Stimulated activated naive B cell treated with anti-CD40 and anti-IgM and Interleukin-4, amounts not matched to agents 10 μg/mL and 1 μg/mL and 100 μg/mL, for 72 hours (primary cell): ENCODE data around the gene KIAA1958.

Experiments used
- ATAC-seq, 2 donors: fragments of 150-1000 bp; cut with Tn5 transposase; replicated peaks; 2 replicates each; pipeline ENCODE4 v1.10.0; 2021; ENCODE audit warnings: moderate library complexity in 1 of 2
- DNase-seq: peaks from one replicate; pipeline ENCODE4 v3.0.0; 2021
- H3K27ac Mint-ChIP-seq: one replicate; pipeline ENCODE4 v1.8.0; 2022; ENCODE audit warnings: mild to moderate bottlenecking, mixed read lengths
- H3K27me3 Mint-ChIP-seq, 2 donors: one replicate each; pipeline ENCODE4 v1.8.0; 2022; ENCODE audit warnings: mixed read lengths in 2 of 2
- H3K36me3 Mint-ChIP-seq, 2 donors: one replicate each; pipeline ENCODE4 v1.8.0; 2022; ENCODE audit warnings: mixed read lengths in 2 of 2, mild to moderate bottlenecking in 1 of 2
- H3K4me1 Mint-ChIP-seq, 2 donors: one replicate each; pipeline ENCODE4 v1.8.0; 2022; ENCODE audit warnings: mixed read lengths in 2 of 2, mild to moderate bottlenecking in 1 of 2
- H3K4me3 Mint-ChIP-seq, 2 donors: one replicate each; pipeline ENCODE4 v1.8.0; 2022; ENCODE audit warnings: mild to moderate bottlenecking in 2 of 2, mixed read lengths in 2 of 2, moderate library complexity in 1 of 2
- H3K9me3 Mint-ChIP-seq, 2 donors: one replicate each; pipeline ENCODE4 v1.8.0; 2022; ENCODE audit warnings: mixed read lengths in 2 of 2, mild to moderate bottlenecking in 1 of 2

KIAA1958 gene

GRCh38 chr9:112680731-112681402, 194.2 kb downstream of the KIAA1958 start:
- H3K36me3 Mint-ChIP-seq, result peaks cover 15 to 26% of the 10 kb centered on the region in 2 donors
- H3K27me3 Mint-ChIP-seq, result no peaks in the 10 kb centered on the region
- H3K4me3 Mint-ChIP-seq, result no peak overlapping the region
- H3K27ac Mint-ChIP-seq, result no peak overlapping the region
- peaks cover 16 to 19% of the 10 kb centered on the region in 2 donors for H3K9me3 Mint-ChIP-seq
- DNase-seq (no peak), ATAC-seq (no peak)
- H3K4me1 Mint-ChIP-seq, result peaks cover 0 to 3% of the 10 kb centered on the region in 2 donors

GRCh38 chr9:112689161-112689740, 202.6 kb downstream of the KIAA1958 start:
- H3K4me1 Mint-ChIP-seq, result no peaks in the 10 kb centered on the region
- ATAC-seq (no peak), DNase-seq (no peak)
- no peaks in the 10 kb centered on the region for H3K9me3 Mint-ChIP-seq
- no peak overlapping the region for H3K27ac Mint-ChIP-seq
- peaks cover 40 to 62% of the 10 kb centered on the region in 2 donors for H3K36me3 Mint-ChIP-seq
- no peak overlapping the region for H3K4me3 Mint-ChIP-seq
- no peaks in the 10 kb centered on the region for H3K27me3 Mint-ChIP-seq

- Mint-ChIP-seq H3K36me3 (peaks cover 35 to 53% of the 10 kb centered on the region in 2 donors), H3K4me1 (peaks cover 0 to 6% of the 10 kb centered on the region in 2 donors)
- no peak for ATAC-seq
Observed at GRCh38 chr9:112694706-112695555, 208.3 kb downstream of the KIAA1958 start.

GRCh38 chr9:112696461-112696860, 209.8 kb downstream of the KIAA1958 start:
- Mint-ChIP-seq H3K27me3 (no peaks in the 10 kb centered on the region), H3K36me3 (peaks cover 31 to 47% of the 10 kb centered on the region in 2 donors), H3K27ac (no peak overlapping the region), H3K9me3 (no peaks in the 10 kb centered on the region), H3K4me1 (peaks cover 0 to 6% of the 10 kb centered on the region in 2 donors), H3K4me3 (no peak overlapping the region)
- DNase-seq, result no peak
- ATAC-seq, result no peak

More at GRCh38 chr9:112694706-112695555, 208.3 kb downstream of the KIAA1958 start:
- Mint-ChIP-seq H3K9me3 (no peaks in the 10 kb centered on the region), H3K27ac (no peak overlapping the region), H3K4me3 (no peak overlapping the region), H3K27me3 (no peaks in the 10 kb centered on the region)
- no peak for DNase-seq

GRCh38 chr9:112699230-112699629, 212.6 kb downstream of the KIAA1958 start:
- H3K4me3 Mint-ChIP-seq, result no peak overlapping the region
- DNase-seq (no peak), ATAC-seq (peak; percentile 25 to 53)
- no peaks in the 10 kb centered on the region for H3K9me3 Mint-ChIP-seq
- H3K27ac Mint-ChIP-seq, result no peak overlapping the region
- H3K36me3 Mint-ChIP-seq, result peaks cover 22 to 35% of the 10 kb centered on the region in 2 donors
- no peaks in the 10 kb centered on the region for H3K27me3 Mint-ChIP-seq
- H3K4me1 Mint-ChIP-seq, result peaks cover 0 to 6% of the 10 kb centered on the region in 2 donors

- Mint-ChIP-seq H3K27me3 (no peaks in the 10 kb centered on the region), H3K4me3 (no peak overlapping the region), H3K9me3 (no peaks in the 10 kb centered on the region), H3K4me1 (peaks cover 0 to 6% of the 10 kb centered on the region in 2 donors), H3K36me3 (peaks cover 22 to 35% of the 10 kb centered on the region in 2 donors), H3K27ac (no peak overlapping the region)
- ATAC-seq, result no peak
- no peak for DNase-seq
Observed at GRCh38 chr9:112700085-112700484, 213.5 kb downstream of the KIAA1958 start.

- Mint-ChIP-seq H3K36me3 (peaks cover 12 to 32% of the 10 kb centered on the region in 2 donors), H3K4me1 (peaks cover 10 to 16% of the 10 kb centered on the region in 2 donors), H3K4me3 (no peak overlapping the region), H3K9me3 (no peaks in the 10 kb centered on the region), H3K27ac (no peak overlapping the region), H3K27me3 (no peaks in the 10 kb centered on the region)
- ATAC-seq, result no peak
- DNase-seq, result no peak
Observed at GRCh38 chr9:112703304-112703703, 216.7 kb downstream of the KIAA1958 start.

- peaks cover 8 to 36% of the 10 kb centered on the region in 2 donors for H3K36me3 Mint-ChIP-seq
- ATAC-seq (no peak), DNase-seq (no peak)
- H3K4me3 Mint-ChIP-seq, result no peak overlapping the region
- no peak overlapping the region for H3K27ac Mint-ChIP-seq
- peaks cover 16 to 24% of the 10 kb centered on the region in 2 donors for H3K4me1 Mint-ChIP-seq
- H3K9me3 Mint-ChIP-seq, result no peaks in the 10 kb centered on the region
- no peaks in the 10 kb centered on the region for H3K27me3 Mint-ChIP-seq
Observed at GRCh38 chr9:112705768-112706427, 219.3 kb downstream of the KIAA1958 start.

GRCh38 chr9:112711050-112711689, 224.5 kb downstream of the KIAA1958 start:
- Mint-ChIP-seq H3K4me1 (peaks cover 22 to 40% of the 10 kb centered on the region in 2 donors), H3K36me3 (peaks cover 18 to 39% of the 10 kb centered on the region in 2 donors), H3K9me3 (no peaks in the 10 kb centered on the region), H3K27me3 (no peaks in the 10 kb centered on the region), H3K4me3 (no peak overlapping the region), H3K27ac (no peak overlapping the region)
- ATAC-seq (no peak), DNase-seq (no peak)

GRCh38 chr9:112712678-112713077, 226.1 kb downstream of the KIAA1958 start:
- no peak overlapping the region for H3K27ac Mint-ChIP-seq
- no peak overlapping the region for H3K4me3 Mint-ChIP-seq
- peaks cover 16 to 35% of the 10 kb centered on the region in 2 donors for H3K36me3 Mint-ChIP-seq
- DNase-seq (no peak), ATAC-seq (no peak)
- no peaks in the 10 kb centered on the region for H3K9me3 Mint-ChIP-seq
- peaks cover 19 to 34% of the 10 kb centered on the region in 2 donors for H3K4me1 Mint-ChIP-seq
- no peaks in the 10 kb centered on the region for H3K27me3 Mint-ChIP-seq

- H3K9me3 Mint-ChIP-seq, result no peaks in the 10 kb centered on the region
- H3K4me1 Mint-ChIP-seq, result peaks cover 8 to 13% of the 10 kb centered on the region in 2 donors
- H3K27ac Mint-ChIP-seq, result peak within 1 kb of the TSS; percentile 96
- peaks cover 7 to 11% of the 10 kb centered on the region in 2 donors for H3K36me3 Mint-ChIP-seq
- ATAC-seq (peak; percentile 91 to 93), DNase-seq (peak; percentile 97)
- H3K4me3 Mint-ChIP-seq, result peak within 1 kb of the TSS; percentile 96 to 97
- H3K27me3 Mint-ChIP-seq, result no peaks in the 10 kb centered on the region
Observed at GRCh38 chr9:112717661-112718331, 231.2 kb downstream of the KIAA1958 start, which contains the start of gene INIP. Gene INIP (minus strand): TSS chr9:112718117. CDS start chr9:112716485, 1,632 bp downstream.
